DND-41 (cell line): ENCODE measurements around the gene GPC5.

Experiments used
- ATAC-seq: fragments of 200-7000 bp; cut with Tn5 transposase; 3 replicates; pipeline ENCODE4 v1.9.1; 2021; ENCODE audit warnings: low read depth; ENCODE audit not compliant: insufficient read depth
- DNase-seq: peaks from one replicate; pipeline ENCODE4 v3.0.0-alpha.2; 2020
- H2AFZ ChIP-seq: 2 replicates; pipeline ENCODE4 v1.6.0; 2012; ENCODE audit warnings: low read depth, low read length
- H3K27ac ChIP-seq: 2 replicates; pipeline ENCODE4 v1.5.1; 2012; ENCODE audit warnings: low read length, inconsistent platforms
- H3K27me3 ChIP-seq: fragments of 200-600 bp; sonication (generic); 2 replicates; pipeline ENCODE4 v1.6.0; 2012; ENCODE audit warnings: low read length, mild to moderate bottlenecking, inconsistent platforms; ENCODE audit not compliant: insufficient read depth, poor library complexity
- H3K36me3 ChIP-seq: 2 replicates; pipeline ENCODE4 v1.5.1; 2012; ENCODE audit warnings: low read length, inconsistent platforms; ENCODE audit not compliant: insufficient read depth
- H3K4me1 ChIP-seq: 2 replicates; pipeline ENCODE4 v1.5.1; 2012; ENCODE audit warnings: mild to moderate bottlenecking, low read length; ENCODE audit not compliant: insufficient read depth
- H3K4me2 ChIP-seq: 2 replicates; pipeline ENCODE4 v1.6.0; 2012; ENCODE audit warnings: mild to moderate bottlenecking, moderate library complexity, low read length, inconsistent platforms; ENCODE audit not compliant: insufficient read depth
- H3K4me3 ChIP-seq, 2 experiments: fragments of 200-600 bp in 1 of 2; shearing (Covaris generic) in 1 of 2; 2 replicates each; pipeline ENCODE4 v1.5.1; 2012 to 2016; ENCODE audit warnings: inconsistent platforms in 2 of 2, low read length in 2 of 2, mild to moderate bottlenecking in 2 of 2, low read depth in 1 of 2, moderate library complexity in 1 of 2
- H3K79me2 ChIP-seq: 2 replicates; pipeline ENCODE4 v1.6.0; 2012; ENCODE audit warnings: low read length, inconsistent platforms; ENCODE audit not compliant: insufficient read depth
- H3K9ac ChIP-seq: 2 replicates; pipeline ENCODE4 v1.6.0; 2012; ENCODE audit warnings: low read depth, mild to moderate bottlenecking, inconsistent platforms, low read length, moderate library complexity
- H3K9me3 ChIP-seq: 2 replicates; pipeline ENCODE4 v1.5.1; 2012; ENCODE audit warnings: low read length, moderate library complexity, mild to moderate bottlenecking, inconsistent platforms; ENCODE audit not compliant: insufficient read depth, severe bottlenecking
- H4K20me1 ChIP-seq: 2 replicates; pipeline ENCODE4 v1.6.0; 2012; ENCODE audit warnings: low read length; ENCODE audit not compliant: insufficient read depth
- CTCF ChIP-seq: IDR thresholded peaks from 2 replicates; pipeline ENCODE4 v1.5.1; 2012; ENCODE audit warnings: borderline replicate concordance, low read length, moderate library complexity, mild to moderate bottlenecking; ENCODE audit not compliant: poor library complexity, severe bottlenecking; ENCODE audit errors: extremely low read depth
- EZH2 ChIP-seq: IDR thresholded peaks from 3 replicates; pipeline ENCODE4 v1.6.1; 2012; ENCODE audit warnings: borderline replicate concordance, low read depth, mild to moderate bottlenecking, moderate library complexity, low read length, inconsistent platforms; ENCODE audit not compliant: severe bottlenecking

The GPC5 gene

DNA sequence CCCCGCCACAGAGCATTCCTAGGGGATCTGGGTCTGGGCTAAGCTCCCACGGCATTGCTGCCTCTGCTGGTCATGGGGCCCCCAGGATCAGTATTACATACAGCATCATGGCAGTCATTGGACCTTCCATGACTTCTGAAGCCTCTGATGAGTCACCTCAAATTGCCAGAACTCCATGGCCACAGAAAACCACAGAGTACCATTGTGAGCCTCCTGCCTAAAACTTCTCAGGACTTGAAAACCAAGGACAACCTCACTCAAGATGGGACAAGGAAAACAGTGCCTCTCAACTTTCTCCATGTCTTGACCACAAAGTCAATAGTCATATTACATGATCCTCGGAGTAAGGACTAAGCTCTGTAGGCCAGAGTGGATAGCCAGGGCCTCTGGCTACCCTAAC is 306.0 kb downstream of the GPC5 start:
- no peak overlapping the region for H3K9ac ChIP-seq
- H3K79me2 ChIP-seq = no peaks in the 10 kb centered on the region
- no peak for TF ChIP-seq EZH2
- TF ChIP-seq CTCF = no peak
- no peak overlapping the region for H2AFZ ChIP-seq
- H4K20me1 ChIP-seq = no peaks in the 10 kb centered on the region
- no peaks in the 10 kb centered on the region for H3K27me3 ChIP-seq
- DNase-seq = no peak
- no peaks in the 10 kb centered on the region for H3K4me1 ChIP-seq
- H3K4me2 ChIP-seq = no peak overlapping the region
- H3K4me3 ChIP-seq = no peak overlapping the region
- H3K36me3 ChIP-seq = no peaks in the 10 kb centered on the region
- no peaks in the 10 kb centered on the region for H3K9me3 ChIP-seq
- ATAC-seq = no peak
- H3K27ac ChIP-seq = no peak overlapping the region

GRCh38 chr13:91708558-91708957 is 310.1 kb downstream of the GPC5 start:
- ATAC-seq (no peak), DNase-seq (no peak)
- no peak overlapping the region for H3K9ac ChIP-seq

GRCh38 chr13:91709180-91709579 is 310.8 kb downstream of the GPC5 start:
- no peak overlapping the region for H2AFZ ChIP-seq
- DNase-seq = no peak
- TF ChIP-seq EZH2 = no peak
- TF ChIP-seq CTCF = no peak
- H3K27me3 ChIP-seq = no peaks in the 10 kb centered on the region
- H3K9ac ChIP-seq = no peak overlapping the region
- no peaks in the 10 kb centered on the region for H3K9me3 ChIP-seq
- H3K4me1 ChIP-seq = no peaks in the 10 kb centered on the region
- H3K4me2 ChIP-seq = no peak overlapping the region
- ATAC-seq = no peak
- no peaks in the 10 kb centered on the region for H4K20me1 ChIP-seq
- H3K36me3 ChIP-seq = no peaks in the 10 kb centered on the region
- no peaks in the 10 kb centered on the region for H3K79me2 ChIP-seq
- H3K27ac ChIP-seq = no peak overlapping the region
- H3K4me3 ChIP-seq = no peak overlapping the region

More at GRCh38 chr13:91708558-91708957, 310.1 kb downstream of the GPC5 start:
- no peak overlapping the region for H3K4me2 ChIP-seq
- no peak overlapping the region for H3K27ac ChIP-seq
- H3K4me1 ChIP-seq = no peaks in the 10 kb centered on the region
- no peaks in the 10 kb centered on the region for H3K9me3 ChIP-seq
- no peak overlapping the region for H3K4me3 ChIP-seq
- no peaks in the 10 kb centered on the region for H3K27me3 ChIP-seq
- no peak overlapping the region for H2AFZ ChIP-seq
- H3K36me3 ChIP-seq = no peaks in the 10 kb centered on the region
- no peaks in the 10 kb centered on the region for H3K79me2 ChIP-seq
- TF ChIP-seq CTCF (no peak), EZH2 (no peak)
- H4K20me1 ChIP-seq = no peaks in the 10 kb centered on the region

DNA sequence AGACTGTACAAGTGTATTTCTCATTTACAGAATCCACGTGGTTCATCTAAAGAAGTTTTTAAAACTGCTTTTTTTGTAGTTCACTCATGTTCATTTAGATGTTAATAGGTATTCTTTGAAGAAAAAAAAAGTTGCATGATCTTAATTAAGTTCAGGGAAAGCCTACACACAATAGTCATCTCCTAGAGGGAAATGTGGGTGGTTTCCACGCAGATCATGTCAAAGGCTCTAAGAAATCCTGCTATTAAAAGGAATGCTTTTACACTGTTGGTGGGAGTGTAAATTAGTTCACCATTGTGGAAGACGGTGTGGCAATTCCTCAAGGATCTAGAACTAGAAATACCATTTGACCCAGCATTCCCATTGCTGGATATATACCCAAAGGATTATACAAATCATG is 312.3 kb downstream of the GPC5 start:
- ATAC-seq = no peak
- no peaks in the 10 kb centered on the region for H3K36me3 ChIP-seq

More for the DNA sequence above, 312.3 kb downstream of the GPC5 start:
- Histone ChIP-seq H2AFZ (no peak overlapping the region), H3K27me3 (no peaks in the 10 kb centered on the region), H3K79me2 (no peaks in the 10 kb centered on the region), H4K20me1 (no peaks in the 10 kb centered on the region), H3K27ac (no peak overlapping the region), H3K4me2 (no peak overlapping the region), H3K9ac (no peak overlapping the region), H3K4me3 (no peak overlapping the region), H3K4me1 (no peaks in the 10 kb centered on the region), H3K9me3 (no peaks in the 10 kb centered on the region)
- TF ChIP-seq CTCF (no peak), EZH2 (no peak)
- no peak for DNase-seq
